A549 (cell line): ENCODE measurements around the gene SPAG7. TPM values are rescaled to one million over a fixed set of nuclear protein-coding genes. Genes with fewer than 3 reads are reported as not detected.

Experiments
- ATAC-seq, 2 experiments: fragments of 200-7000 bp in 1 of 2; fragments of >200 bp in 1 of 2; cut with Nextera tagmentation in 1 of 2; cut with Tn5 transposase in 1 of 2; 3 replicates each; pipeline versions ENCODE4 v1.8.0 to v1.9.1; 2018 to 2020; ENCODE audit warnings: mild to moderate bottlenecking in 1 of 2, moderate library complexity in 1 of 2
- CTCF ChIA-PET: fragments of 300-600 bp; sonication (Branson Sonifier 250); formaldehyde crosslinking; extraction: SDS; loops from one replicate; lab custom pipeline; 2021; ENCODE audit warnings: antibody characterized with exemption, inconsistent platforms; lab: Yijun Ruan, JAX
- POLR2A ChIA-PET: fragments of 350-600 bp; formaldehyde crosslinking; extraction: SDS; loops from one replicate; lab custom pipeline; 2021; ENCODE audit warnings: antibody characterized with exemption, inconsistent platforms; lab: Yijun Ruan, JAX
- DNase-seq, 2 experiments: peaks; one replicate each; pipeline versions ENCODE4 v3.0.0 to v3.0.0-alpha.2; 2011 to 2016; ENCODE audit warnings: low read depth in 1 of 2, low spot score in 1 of 2
- FAIRE-seq: peaks from 2 replicates; lab custom pipeline; 2011; peaks lifted over from hg19 to GRCh38; lab: Jason Lieb, UNC
- H3K27ac ChIP-seq, 2 experiments: fragments of >200 bp; sonication (Bioruptor Twin); formaldehyde crosslinking; 3 replicates each; pipeline ENCODE4 v1.5.1; 2016 to 2017
- H3K4me1 ChIP-seq: fragments of >200 bp; sonication (Bioruptor Twin); formaldehyde crosslinking; 3 replicates; pipeline ENCODE4 v1.6.1; 2016
- H3K4me2 ChIP-seq: fragments of >200 bp; sonication (Bioruptor Twin); formaldehyde crosslinking; 3 replicates; pipeline ENCODE4 v1.6.1; 2016
- H3K4me3 ChIP-seq: fragments of >200 bp; sonication (Bioruptor Twin); formaldehyde crosslinking; 3 replicates; pipeline ENCODE4 v1.5.1; 2016
- H3K9me3 ChIP-seq: fragments of >200 bp; sonication (Bioruptor Twin); formaldehyde crosslinking; 3 replicates; pipeline ENCODE4 v1.6.1; 2016
- BCL3 ChIP-seq: fragments of >200 bp; sonication (Bioruptor Twin); formaldehyde crosslinking; IDR thresholded peaks from 3 replicates; pipeline ENCODE4 v1.6.1; 2016
- BHLHE40 ChIP-seq: IDR thresholded peaks from 2 replicates; pipeline ENCODE4 v1.6.1; 2012; ENCODE audit warnings: low read depth, low read length, inconsistent platforms
- CEBPB ChIP-seq, 2 experiments: fragments of >200 bp in 1 of 2; sonication (Bioruptor Twin) in 1 of 2; formaldehyde crosslinking in 1 of 2; IDR thresholded peaks; 2 replicates each; pipeline ENCODE4 v1.6.1; 2012 to 2016
- CHD2 ChIP-seq: fragments of 150-350 bp; IDR thresholded peaks from 2 replicates; pipeline ENCODE4 v1.6.1; 2014; ENCODE audit warnings: low read length; ENCODE audit not compliant: partially characterized antibody
- E2F6 ChIP-seq: IDR thresholded peaks from 2 replicates; pipeline ENCODE4 v1.6.1; 2012; ENCODE audit warnings: low read depth, borderline replicate concordance
- EHF ChIP-seq: fragments of 250-450 bp; sonication (Bioruptor Pico); IDR thresholded peaks from 2 replicates; pipeline ENCODE4 v1.5.0; 2020; ENCODE audit warnings: mild to moderate bottlenecking
- ESRRA ChIP-seq: fragments of 150-350 bp; IDR thresholded peaks from 2 replicates; pipeline ENCODE4 v1.6.1; 2014; ENCODE audit warnings: mild to moderate bottlenecking, low read length, borderline replicate concordance
- GATA3 ChIP-seq: IDR thresholded peaks from 2 replicates; pipeline ENCODE4 v1.6.1; 2012; ENCODE audit warnings: borderline replicate concordance
- HMGXB4 ChIP-seq: fragments of 250-450 bp; sonication (Bioruptor Pico); IDR thresholded peaks from 2 replicates; pipeline ENCODE4 v1.5.0; 2021; ENCODE audit warnings: mild to moderate bottlenecking, moderate library complexity, borderline replicate concordance
- JUN ChIP-seq, 2 experiments: fragments of >200 bp; sonication (Bioruptor Twin); formaldehyde crosslinking; IDR thresholded peaks; 2 replicates in 1 of 2; 3 replicates in 1 of 2; pipeline ENCODE4 v1.6.1; 2016 to 2017
- KDM5A ChIP-seq: fragments of 200-600 bp; sonication (generic); IDR thresholded peaks from 2 replicates; pipeline ENCODE4 v1.6.1; 2016; ENCODE audit warnings: antibody characterized with exemption, mild to moderate bottlenecking
- MAX ChIP-seq: IDR thresholded peaks from 2 replicates; pipeline ENCODE4 v1.6.1; 2012
- MAZ ChIP-seq: fragments of 150-350 bp; IDR thresholded peaks from 2 replicates; pipeline ENCODE4 v1.6.1; 2014; ENCODE audit warnings: antibody characterized with exemption, low read depth, low read length, borderline replicate concordance
- MYC ChIP-seq: IDR thresholded peaks from 2 replicates; pipeline ENCODE4 v1.6.1; 2012; ENCODE audit warnings: mild to moderate bottlenecking, inconsistent platforms, low read length, improper control_type of control experiment, borderline replicate concordance
- NFE2L2 ChIP-seq: fragments of 150-350 bp; conservative IDR thresholded peaks from 2 replicates; pipeline ENCODE4 v1.6.1; 2014; ENCODE audit warnings: low read length
- PHF8 ChIP-seq: fragments of 200-600 bp; sonication (generic); IDR thresholded peaks from 2 replicates; pipeline ENCODE4 v1.6.1; 2016; ENCODE audit warnings: low read depth, mild to moderate bottlenecking, antibody characterized with exemption, moderate library complexity, borderline replicate concordance
- POLR2A ChIP-seq: IDR thresholded peaks from 2 replicates; pipeline ENCODE4 v1.6.1; 2012; ENCODE audit warnings: mild to moderate bottlenecking, low read length
- POLR2AphosphoS2 ChIP-seq: conservative IDR thresholded peaks from 2 replicates; pipeline ENCODE4 v1.6.1; 2012; ENCODE audit warnings: low read length, improper control_type of control experiment, inconsistent platforms
- RAD21 ChIP-seq, 2 experiments: fragments of >200 bp in 1 of 2; sonication (Bioruptor Twin) in 1 of 2; formaldehyde crosslinking in 1 of 2; IDR thresholded peaks in 1 of 2; conservative IDR thresholded peaks in 1 of 2; 2 replicates in 1 of 2; 3 replicates in 1 of 2; pipeline ENCODE4 v1.6.1; 2012 to 2018; ENCODE audit warnings: inconsistent platforms in 1 of 2
- RCOR1 ChIP-seq: fragments of 150-350 bp; IDR thresholded peaks from 2 replicates; pipeline ENCODE4 v1.6.1; 2014; ENCODE audit warnings: antibody characterized with exemption, low read length, low read depth
- REST ChIP-seq: fragments of 200-600 bp; sonication (generic); IDR thresholded peaks from 2 replicates; pipeline ENCODE4 v1.6.1; 2016; ENCODE audit warnings: antibody characterized with exemption, mild to moderate bottlenecking, moderate library complexity
- RFX5 ChIP-seq: fragments of 450-650 bp; IDR thresholded peaks from 2 replicates; pipeline ENCODE4 v1.7.1; 2014; ENCODE audit warnings: antibody characterized with exemption, mild to moderate bottlenecking, moderate library complexity
- TFCP2L1 ChIP-seq: fragments of 250-450 bp; sonication (Bioruptor Pico); IDR thresholded peaks from 2 replicates; pipeline ENCODE4 v1.5.0; 2021; ENCODE audit warnings: mild to moderate bottlenecking
- ZFP36 ChIP-seq: fragments of 450-650 bp; IDR thresholded peaks from 2 replicates; pipeline ENCODE4 v1.6.1; 2014; ENCODE audit warnings: borderline replicate concordance; ENCODE audit not compliant: partially characterized antibody
- WGBS: methylation state at CpG from one replicate; pipeline ENCODE4 v1.1.6; 2017; ENCODE audit errors: missing lambda C conversion rate; 5-methylcytosine and 5-hydroxymethylcytosine counted together
- polyA plus RNA-seq, 4 experiments: library from polyadenylated mRNA; depleted of rRNA in 3 of 4; stranded (reverse); fragments of >200 nt; fragmentation: RNase III in 1 of 4; extraction: RNeasy Plus Mini Kit Qiagen cat#74134 plus additional on column Dnase treatment in 1 of 4; gene quantifications; 2 replicates in 3 of 4; 3 replicates in 1 of 4; pipeline ENCODE4 v1.2.3, GENCODE V29; 2011 to 2017
- TF ChIP-seq, protein P1 (sequence below): IDR thresholded peaks from 2 replicates; pipeline ENCODE4 v1.6.1; 2012

SPAG7 gene
- polyA plus RNA-seq, 2 of the 4 experiments (the other 2 are of a cell fraction) = 94.9 to 102 TPM

DNA sequence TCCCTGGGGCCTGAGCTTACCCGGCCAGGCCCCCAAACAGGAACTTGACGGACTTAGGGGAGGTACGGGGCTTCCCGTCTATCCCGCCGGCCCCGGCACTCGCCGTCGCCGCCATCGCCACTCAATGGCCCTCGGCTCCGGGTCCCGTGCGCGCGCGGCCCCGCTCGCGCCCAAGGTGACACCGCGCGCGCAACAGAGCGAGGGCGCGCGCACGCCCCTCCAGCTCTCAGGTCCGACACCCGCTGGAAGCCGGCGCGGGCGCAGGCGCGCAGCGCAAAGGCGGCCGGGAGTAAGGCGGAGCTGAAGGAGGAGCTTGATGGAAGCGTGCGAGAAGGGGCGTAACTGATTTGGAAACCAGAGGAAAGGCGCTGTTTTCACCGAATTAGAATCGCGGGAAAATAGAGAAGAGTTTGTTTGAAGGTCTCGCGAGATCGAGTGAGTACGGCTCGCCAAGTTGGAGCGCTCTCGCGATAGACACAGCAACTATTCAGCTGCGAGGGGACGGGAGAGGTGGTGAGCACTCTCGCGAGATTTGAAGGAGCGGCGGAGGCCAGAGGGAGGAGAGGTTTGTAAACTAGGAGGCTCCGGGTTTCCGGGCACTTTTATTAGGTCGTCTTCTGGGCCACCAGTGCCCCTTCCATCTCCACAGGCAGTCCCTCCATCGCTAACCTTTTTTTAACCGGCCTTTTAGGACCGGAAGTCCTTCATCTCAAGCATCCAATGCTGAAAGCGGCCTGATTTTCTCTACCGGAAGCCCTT lies 27.6 kb downstream of the SPAG7 start, which contains the start of the genes RNF167 and SLC25A11:
TSS of gene RNF167 (plus strand) at position 473 of the 759 bp plus-strand sequence. CDS start 642 bp downstream, outside the sequence.
TSS of gene SLC25A11 (minus strand) at position 251 of the 759 bp plus-strand sequence. CDS start at position 115, 136 bp downstream.
- ChIA-PET CTCF (interaction anchor here (0.5 to 3.5 kb wide), 19 partner anchors 11 to 150 kb away, joined by 3 to 33 read pairs (median 5); partner anchors contain the start of genes CAMTA2, CHRNE and SPAG7), POLR2A (interaction anchor here (0.6 to 3.2 kb wide), 23 partner anchors 9 to 230 kb away, joined by 3 to 83 read pairs (median 6); partner anchors contain the start of genes ARRB2, CAMTA2, CHRNE and ENO3)
- peak; percentile 80 to 81 for ATAC-seq
- peak within 1 kb of the TSS; percentile 85 for H3K4me3 ChIP-seq
- peak within 1 kb of the TSS; percentile 94 for H3K4me2 ChIP-seq
- DNase-seq = peak; percentile 99 to 100
- WGBS = 2% methylated on average over 53 of the region's 72 CpGs
- TF ChIP-seq POLR2A (peak; percentile 91), E2F6 (peak; percentile 61), KDM5A (peak; percentile 71; the same call in 1 of the 2 replicates), NFE2L2 (no peak), MAX (peak; percentile 76), TFCP2L1 (CRISPR knock-in tag) (peak; percentile 76; the same call in 1 of the 2 replicates), REST (peak; percentile 100), MAZ (0 out of 2 replicates have a peak, but pooled peaks have one; percentile 30), RAD21 (conservative IDR thresholded peaks at IDR 0.05 in 1 of 2, IDR thresholded peaks at IDR 0.05 in 1 of 2) (0 out of 5 replicates have a peak, but pooled peaks of 1 of the 2 experiments have one; percentile 5), RCOR1 (no peak), CEBPB (IDR thresholded peaks at IDR 0.05) (peak in 1 of 2 experiments; percentile 24; a peak in 1 of 4 replicates), BCL3 (peak; percentile 89; the same call in 2 of the 3 replicates), GATA3 (peak; percentile 95), ZFP36 (no peak), RFX5 (no peak), POLR2AphosphoS2 (no peak), MYC (peak; percentile 68; the same call in 1 of the 2 replicates), ESRRA (0 out of 2 replicates have a peak, but pooled peaks have one; percentile 51), PHF8 (peak; percentile 87), BHLHE40 (peak; percentile 77), EHF (CRISPR knock-in tag) (no peak), JUN (IDR thresholded peaks at IDR 0.05) (peak; percentile 48 to 81; a peak in 4 of 5 replicates), HMGXB4 (CRISPR knock-in tag) (no peak), CHD2 (peak; percentile 100)
- TF ChIP-seq, protein P1, sequence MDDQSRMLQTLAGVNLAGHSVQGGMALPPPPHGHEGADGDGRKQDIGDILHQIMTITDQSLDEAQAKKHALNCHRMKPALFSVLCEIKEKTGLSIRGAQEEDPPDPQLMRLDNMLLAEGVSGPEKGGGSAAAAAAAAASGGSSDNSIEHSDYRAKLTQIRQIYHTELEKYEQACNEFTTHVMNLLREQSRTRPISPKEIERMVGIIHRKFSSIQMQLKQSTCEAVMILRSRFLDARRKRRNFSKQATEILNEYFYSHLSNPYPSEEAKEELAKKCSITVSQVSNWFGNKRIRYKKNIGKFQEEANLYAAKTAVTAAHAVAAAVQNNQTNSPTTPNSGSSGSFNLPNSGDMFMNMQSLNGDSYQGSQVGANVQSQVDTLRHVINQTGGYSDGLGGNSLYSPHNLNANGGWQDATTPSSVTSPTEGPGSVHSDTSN = peak; percentile 21; the same call in 1 of the 2 replicates
- peak within 1 kb of the TSS; percentile 89 to 93 for H3K27ac ChIP-seq
- H3K4me1 ChIP-seq = peaks cover 49% of the 10 kb centered on the region
- H3K9me3 ChIP-seq = no peaks in the 10 kb centered on the region
- peak; percentile 97 for FAIRE-seq
